K562 (cell line): ENCODE measurements around the gene PODXL2. TPM values are rescaled to one million over a fixed set of nuclear protein-coding genes. Genes with fewer than 3 reads are reported as not detected.

ENCODE experiments used
- ATAC-seq: fragments of 200-7000 bp; cut with Tn5 transposase; 3 replicates; pipeline ENCODE4 v1.9.1; 2020; ENCODE audit warnings: moderate library complexity
- BruUV-seq: library from RNA; stranded (reverse); fragments of 400-500 nt; replicated peaks from 2 replicates; lab custom pipeline; 2021; lab: Mats Ljungman, UMichigan
- CTCF ChIA-PET: fragments of 300-600 bp; formaldehyde crosslinking; extraction: SDS; loops from one replicate; lab custom pipeline; 2021; ENCODE audit warnings: low intra/inter-chr PET ratio; lab: Yijun Ruan, JAX
- POLR2A ChIA-PET: fragments of 300-600, 350-650 bp; sonication (Branson Sonifier 250); formaldehyde crosslinking; extraction: SDS; loops from one replicate; lab custom pipeline; 2021; ENCODE audit warnings: antibody characterized with exemption, inconsistent platforms; lab: Yijun Ruan, JAX
- DNase-seq, 4 experiments: peaks; one replicate each; pipeline versions ENCODE4 v3.0.0 to v3.0.0-alpha.2; 2011 to 2018; ENCODE audit warnings: low spot score in 3 of 4, mixed read lengths in 3 of 4; ENCODE audit errors: extremely low read depth in 1 of 4
- FAIRE-seq: peaks from 2 replicates; lab custom pipeline; 2011; peaks lifted over from hg19 to GRCh38; lab: Jason Lieb, UNC
- H2AFZ ChIP-seq: 2 replicates; pipeline ENCODE4 v1.6.0; 2011; ENCODE audit warnings: low read depth, low read length, control low read depth, inconsistent platforms
- H3K27ac ChIP-seq: fragments of 200-600 bp; 3 replicates; pipeline ENCODE4 v1.8.0; 2011; ENCODE audit warnings: low read depth, mild to moderate bottlenecking, control low read depth, inconsistent platforms, low read length, moderate library complexity, mixed read lengths; ENCODE audit errors: extremely low read depth
- H3K27me3 ChIP-seq, 2 experiments: fragments of 300-600 bp in 1 of 2; 2 replicates in 1 of 2; 3 replicates in 1 of 2; pipeline versions ENCODE4 v1.6.0 to v1.8.0; 2011; ENCODE audit warnings: inconsistent platforms in 2 of 2, low read length in 2 of 2, mild to moderate bottlenecking in 1 of 2, mixed read lengths in 1 of 2, moderate library complexity in 1 of 2; ENCODE audit not compliant: control insufficient read depth in 2 of 2, insufficient read depth in 2 of 2
- H3K36me3 ChIP-seq: fragments of 300-600 bp; 3 replicates; pipeline ENCODE4 v1.8.0; 2011; ENCODE audit warnings: mild to moderate bottlenecking, low read length, inconsistent platforms; ENCODE audit not compliant: control insufficient read depth, insufficient read depth
- H3K4me1 ChIP-seq, 2 experiments: fragments of 200-600 bp in 1 of 2; replicated peaks in 1 of 2; 2 replicates in 1 of 2; 3 replicates in 1 of 2; pipeline versions ENCODE4 v1.5.1 to v1.8.0; 2011; ENCODE audit warnings: inconsistent platforms in 2 of 2, low read length in 2 of 2, mild to moderate bottlenecking in 1 of 2, mixed read lengths in 1 of 2, moderate library complexity in 1 of 2; ENCODE audit not compliant: control insufficient read depth in 2 of 2, insufficient read depth in 2 of 2
- H3K4me2 ChIP-seq: 2 replicates; pipeline ENCODE4 v1.6.1; 2011; ENCODE audit warnings: low read length, control low read depth, inconsistent platforms, mixed read lengths; ENCODE audit not compliant: insufficient read depth
- H3K4me3 ChIP-seq: fragments of 200-600 bp; sonication (generic), shearing (Covaris generic); 2 replicates; pipeline ENCODE4 v1.5.1; 2016; ENCODE audit warnings: control low read depth, inconsistent platforms
- H3K79me2 ChIP-seq: fragments of 200-600 bp; 3 replicates; pipeline ENCODE4 v1.8.0; 2011; ENCODE audit warnings: low read length, inconsistent platforms; ENCODE audit not compliant: control insufficient read depth, insufficient read depth
- H3K9ac ChIP-seq, 2 experiments: 2 replicates each; pipeline versions ENCODE4 v1.6.0 to v1.6.1; 2011; ENCODE audit warnings: low read depth in 2 of 2, low read length in 2 of 2, control low read depth in 1 of 2, inconsistent platforms in 1 of 2, mild to moderate bottlenecking in 1 of 2, mixed read lengths in 1 of 2; ENCODE audit not compliant: insufficient read depth in 1 of 2
- H3K9me1 ChIP-seq: one replicate; pipeline ENCODE4 v1.6.0; 2011; ENCODE audit warnings: inconsistent platforms, mild to moderate bottlenecking, low read length, moderate library complexity; ENCODE audit not compliant: control insufficient read depth, insufficient read depth
- H3K9me3 ChIP-seq: replicated peaks from 2 replicates; pipeline ENCODE4 v1.5.1; 2011; ENCODE audit warnings: low read depth, low read length, inconsistent platforms; ENCODE audit not compliant: control insufficient read depth, insufficient read depth
- H4K20me1 ChIP-seq: replicated peaks from 2 replicates; pipeline ENCODE4 v1.6.1; 2011; ENCODE audit warnings: low read length, inconsistent platforms, mixed read lengths; ENCODE audit not compliant: control insufficient read depth, insufficient read depth
- FOXJ2 ChIP-seq: fragments of 200-800 bp; sonication (Bioruptor generic); IDR thresholded peaks from 2 replicates; pipeline ENCODE4 v1.6.1; 2016; ENCODE audit warnings: missing genetic modification characterization, missing compliant biosample characterization
- HDGF ChIP-seq: fragments of 450-650 bp; IDR thresholded peaks from 2 replicates; pipeline ENCODE4 v1.6.1; 2016
- HSF4 ChIP-seq: fragments of 250-450 bp; sonication (Bioruptor Pico); IDR thresholded peaks from 2 replicates; pipeline ENCODE4 v2.1.2; 2022; ENCODE audit warnings: mild to moderate bottlenecking, moderate library complexity, borderline replicate concordance
- KLF1 ChIP-seq: fragments of 450-650 bp; IDR thresholded peaks from 2 replicates; pipeline ENCODE4 v1.6.1; 2016; ENCODE audit warnings: missing genetic modification characterization, missing compliant biosample characterization
- MEIS2 ChIP-seq: fragments of 450-650 bp; IDR thresholded peaks from 2 replicates; pipeline ENCODE4 v1.6.1; 2014; ENCODE audit warnings: mild to moderate bottlenecking; ENCODE audit not compliant: partially characterized antibody
- NBN ChIP-seq: fragments of 450-650 bp; IDR thresholded peaks from 2 replicates; pipeline ENCODE4 v1.6.1; 2016; ENCODE audit warnings: low read depth, mild to moderate bottlenecking
- NELFE ChIP-seq: IDR thresholded peaks from 2 replicates; pipeline ENCODE4 v1.6.1; 2011; ENCODE audit warnings: mild to moderate bottlenecking; ENCODE audit not compliant: insufficient read depth, insufficient read length
- POLR2G ChIP-seq: fragments of 200-400 bp; formaldehyde crosslinking; IDR thresholded peaks from 2 replicates; pipeline ENCODE4 v1.6.1; 2017; ENCODE audit warnings: low read depth, mild to moderate bottlenecking, antibody characterized with exemption, low read length, moderate library complexity
- RBFOX2 ChIP-seq: fragments of 200-400 bp; formaldehyde crosslinking; IDR thresholded peaks from 2 replicates; pipeline ENCODE4 v1.6.1; 2017; ENCODE audit warnings: low read depth, mild to moderate bottlenecking, low read length, moderate library complexity
- UBTF ChIP-seq, 2 experiments: IDR thresholded peaks; 2 replicates each; pipeline ENCODE4 v1.6.1; 2012; ENCODE audit warnings: improper control_type of control experiment in 2 of 2, low read depth in 2 of 2, low read length in 2 of 2, borderline replicate concordance in 1 of 2
- ZNF143 ChIP-seq: sonication (generic); formaldehyde crosslinking; IDR thresholded peaks from 2 replicates; pipeline ENCODE4 v1.9.0; 2022; ENCODE audit warnings: mild to moderate bottlenecking, missing genetic modification reagents
- WGBS: fragments of 100-300 bp; shearing (Covaris generic); methylation state at CpG from one replicate; pipeline ENCODE4 v1.1.6; 2016; ENCODE audit warnings: low coverage, mixed read lengths; ENCODE audit not compliant: insufficient coverage; ENCODE audit errors: missing lambda C conversion rate; 5-methylcytosine and 5-hydroxymethylcytosine counted together
- in situ Hi-C: fragments of 300-500 bp; cut with MboI; formaldehyde crosslinking; loops from 4 replicates; pipeline ENCODE4 v1.15.0; 2018; ENCODE audit warnings: inconsistent platforms, mixed read lengths
- intact Hi-C: fragments of 100-400 bp; cut with micrococcal nuclease; formaldehyde crosslinking; loops from 2 replicates; pipeline ENCODE4 v1.14.2; 2022
- polyA plus RNA-seq, 8 experiments: library from polyadenylated mRNA; depleted of rRNA in 4 of 8; stranded (reverse) in 5 of 8; unstranded in 3 of 8; fragments of >200 nt; fragmentation: Nextera tagmentation in 2 of 8; fragmentation: Illumina TruSeq in 1 of 8; extraction: Ambion mirVana in 2 of 8; extraction: Trizol in 1 of 8; gene quantifications; 2 replicates each; pipeline versions ENCODE4 v1.2.1 to v1.2.3, GENCODE V29; 2011 to 2014; ENCODE audit warnings: inconsistent platforms in 1 of 8, missing spikeins in 1 of 8
- total RNA-seq, 7 experiments: library from RNA; depleted of rRNA in 6 of 7; stranded (reverse); fragments of >200 nt in 6 of 7; fragmentation: Illumina TruSeq in 2 of 7; extraction: Trizol in 2 of 7; gene quantifications; 2 replicates each; pipeline versions ENCODE4 v1.2.1 to v1.2.3, GENCODE V29; 2011 to 2021; ENCODE audit warnings: low replicate concordance in 1 of 7

The PODXL2 gene
- total and polyA plus RNA-seq, 9 of the 15 experiments (the other 6 are each of a cell fraction or from before 2014, with no cell fraction given), result 0.03 to 52.5 (median 21.9) TPM

DNA sequence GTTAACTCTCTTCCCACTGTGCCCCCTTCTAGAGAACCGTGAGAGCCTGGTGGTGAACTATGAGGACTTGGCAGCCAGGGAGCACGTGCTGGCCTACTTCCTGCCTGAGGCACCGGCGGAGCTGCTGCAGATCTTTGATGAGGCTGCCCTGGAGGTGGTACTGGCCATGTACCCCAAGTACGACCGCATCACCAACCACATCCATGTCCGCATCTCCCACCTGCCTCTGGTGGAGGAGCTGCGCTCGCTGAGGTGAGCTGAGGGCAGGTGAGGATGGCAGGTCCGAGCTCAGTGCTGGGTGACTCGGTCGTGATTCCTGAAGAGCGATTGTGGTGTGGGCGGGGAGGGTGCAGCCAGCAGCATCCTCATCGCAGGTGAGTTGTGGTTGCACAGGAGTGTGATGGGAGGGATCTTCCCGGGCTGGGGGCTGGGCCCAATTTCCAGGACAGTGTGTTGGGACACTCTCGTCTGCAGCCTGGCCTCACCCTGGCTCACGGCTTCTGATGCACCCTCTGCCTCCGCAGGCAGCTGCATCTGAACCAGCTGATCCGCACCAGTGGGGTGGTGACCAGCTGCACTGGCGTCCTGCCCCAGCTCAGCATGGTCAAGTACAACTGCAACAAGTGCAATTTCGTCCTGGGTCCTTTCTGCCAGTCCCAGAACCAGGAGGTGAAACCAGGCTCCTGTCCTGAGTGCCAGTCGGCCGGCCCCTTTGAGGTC is 22.7 kb upstream of the PODXL2 start:
- POLR2A ChIA-PET, result interaction anchor here (1.1 to 1.3 kb wide), 2 partner anchors 8 to 9 kb away, joined by 3 to 6 read pairs; partner anchors contain the start of gene MCM2
- no peak for ATAC-seq

GRCh38 chr3:127606981-127607595 is 21.9 kb upstream of the PODXL2 start:
- no TSS peak for BruUV-seq
- ATAC-seq (no peak), FAIRE-seq (no peak)

More for the DNA sequence above, 22.7 kb upstream of the PODXL2 start:
- in situ Hi-C loops, result no loop called here
- Histone ChIP-seq H4K20me1 (no peaks in the 10 kb centered on the region), H3K9me1 (no peaks in the 10 kb centered on the region), H3K36me3 (peaks cover 93% of the 10 kb centered on the region), H3K27ac (no peak overlapping the region), H3K9me3 (no peaks in the 10 kb centered on the region), H3K4me1 (no peaks in the 10 kb centered on the region; a peak in 2 of 5 replicates), H3K79me2 (peaks cover 16% of the 10 kb centered on the region), H3K4me3 (no peak overlapping the region), H3K9ac (peak overlapping the region in 1 of 2 experiments; percentile 52; a peak in 1 of 4 replicates), H2AFZ (no peak overlapping the region), H3K4me2 (no peak overlapping the region), H3K27me3 (no peaks in the 10 kb centered on the region)
- no peak for TF ChIP-seq NELFE
- peak; percentile 59 for TF ChIP-seq RBFOX2
- BruUV-seq, result no TSS peak
- DNase-seq, result no peak
- intact Hi-C loops, result no loop called here
- 98% methylated on average over 12 of the region's 24 CpGs for WGBS
- no peak for FAIRE-seq
- CTCF ChIA-PET, result no interaction called here

More at GRCh38 chr3:127606981-127607595, 21.9 kb upstream of the PODXL2 start:
- intact Hi-C loops, result no loop called here
- TF ChIP-seq MEIS2 (no peak), NBN (no peak), ZNF143 (no peak), KLF1 (no peak), POLR2G (0 out of 2 replicates have a peak, but pooled peaks have one; percentile 22), HSF4 (CRISPR knock-in tag) (no peak), FOXJ2 (no peak), UBTF (IDR thresholded peaks at IDR 0.05; ENCODE audit: borderline replicate concordance in 1 of 2, low read depth in 2 of 2, low read length in 2 of 2) (no peak), HDGF (no peak)
- TF ChIP-seq, all 486 proteins: peak for 1
- ChIA-PET CTCF (no interaction called here), POLR2A (interaction anchor here (0.6 to 1.3 kb wide), 4 partner anchors 9 to 286 kb away, joined by 3 to 6 read pairs (median 4); partner anchors contain the start of gene MCM2)
- H3K9ac ChIP-seq, result peak overlapping the region in 1 of 2 experiments; percentile 28; a peak in 1 of 4 replicates
- WGBS, result 88% methylated on average over 13 of the region's 17 CpGs
- H3K27ac ChIP-seq, result no peak overlapping the region
- no peaks in the 10 kb centered on the region for H3K27me3 ChIP-seq
- H3K4me1 ChIP-seq, result no peaks in the 10 kb centered on the region; a peak in 2 of 5 replicates
- H3K36me3 ChIP-seq, result peaks cover 90% of the 10 kb centered on the region; the same call in 2 of the 3 replicates
- no peaks in the 10 kb centered on the region for H3K9me1 ChIP-seq
- no peaks in the 10 kb centered on the region for H3K9me3 ChIP-seq
- H3K4me2 ChIP-seq, result no peak overlapping the region
- H3K4me3 ChIP-seq, result no peak overlapping the region
- DNase-seq, result no peak
- in situ Hi-C loops, result no loop called here
- no peaks in the 10 kb centered on the region for H4K20me1 ChIP-seq
- H3K79me2 ChIP-seq, result peaks cover 7% of the 10 kb centered on the region
- H2AFZ ChIP-seq, result no peak overlapping the region
